NT2/D1 (cell line): ENCODE results near the gene INTS7.

ENCODE experiments used
- YY1 ChIP-seq: IDR thresholded peaks from 2 replicates; pipeline ENCODE4 v1.6.1; 2011; ENCODE audit not compliant: insufficient read length, insufficient read depth
- ZNF274 ChIP-seq: IDR thresholded peaks from 2 replicates; pipeline ENCODE4 v1.6.1; 2011; ENCODE audit warnings: mild to moderate bottlenecking, low read depth, low read length

DNA sequence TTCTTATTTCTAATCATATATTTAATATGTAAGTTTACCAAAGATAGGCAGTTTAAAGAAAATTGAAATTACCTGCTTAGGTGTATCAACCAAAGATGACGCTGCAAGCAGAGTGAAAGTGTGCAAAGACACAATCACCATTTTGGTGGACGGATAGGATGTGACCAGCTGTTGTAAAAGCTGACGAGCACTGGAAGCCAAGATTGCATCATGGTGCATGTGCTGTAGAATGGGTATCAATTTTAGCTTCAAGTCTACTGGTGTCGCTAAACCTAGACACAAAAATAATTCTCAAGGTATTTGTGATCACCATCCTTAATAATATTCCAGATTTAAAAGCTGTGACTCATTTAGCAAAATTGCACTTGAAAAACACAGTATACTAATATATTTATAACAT, 28.2 kb downstream of the INTS7 start:
- TF ChIP-seq YY1 (no peak), ZNF274 (no peak)
